ENCODE measurements around the gene NXN. TPM values are rescaled to one million over a fixed set of nuclear protein-coding genes. Genes with fewer than 3 reads are reported as not detected.

NXN gene
- total RNA-seq, 1 experiment from 2014 or later: 20.8 TPM

DNA sequence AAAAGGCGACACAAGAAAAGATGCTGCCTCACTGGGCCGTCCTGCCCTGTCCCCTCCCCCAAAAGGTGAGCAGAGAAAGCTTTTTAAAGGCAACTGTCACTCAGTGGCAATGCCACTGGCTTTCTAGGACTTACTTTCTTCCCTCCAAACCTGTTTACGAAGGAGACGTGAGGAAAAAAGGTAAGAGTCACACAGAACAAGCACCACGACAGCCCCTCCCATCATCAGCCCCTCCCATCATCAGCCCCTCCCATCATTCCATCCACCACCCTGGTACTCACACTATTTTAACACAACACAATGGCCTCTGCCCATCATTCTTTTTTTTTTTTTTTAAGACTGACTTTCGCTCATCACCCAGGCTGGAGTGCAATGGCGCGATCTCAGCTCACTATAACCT is 77.1 kb downstream of the NXN start:
- no peaks in the 10 kb centered on the region for H3K9me3 ChIP-seq (ENCODE audit: low read length)
- no peak overlapping the region for H3K4me3 ChIP-seq (ENCODE audit: low read length)
- no peak overlapping the region for H3K4me2 ChIP-seq (ENCODE audit: low read length)
- no peaks in the 10 kb centered on the region for H3K27me3 ChIP-seq (ENCODE audit: low read length)
- CTCF ChIA-PET: no interaction called here
- H4K20me1 ChIP-seq (ENCODE audit: low read length): no peaks in the 10 kb centered on the region
- peaks cover 10% of the 10 kb centered on the region for H3K4me1 ChIP-seq (ENCODE audit: insufficient read depth, low read length)
- H3K9ac ChIP-seq (ENCODE audit: low read length): no peak overlapping the region
- TF ChIP-seq, protein P1, sequence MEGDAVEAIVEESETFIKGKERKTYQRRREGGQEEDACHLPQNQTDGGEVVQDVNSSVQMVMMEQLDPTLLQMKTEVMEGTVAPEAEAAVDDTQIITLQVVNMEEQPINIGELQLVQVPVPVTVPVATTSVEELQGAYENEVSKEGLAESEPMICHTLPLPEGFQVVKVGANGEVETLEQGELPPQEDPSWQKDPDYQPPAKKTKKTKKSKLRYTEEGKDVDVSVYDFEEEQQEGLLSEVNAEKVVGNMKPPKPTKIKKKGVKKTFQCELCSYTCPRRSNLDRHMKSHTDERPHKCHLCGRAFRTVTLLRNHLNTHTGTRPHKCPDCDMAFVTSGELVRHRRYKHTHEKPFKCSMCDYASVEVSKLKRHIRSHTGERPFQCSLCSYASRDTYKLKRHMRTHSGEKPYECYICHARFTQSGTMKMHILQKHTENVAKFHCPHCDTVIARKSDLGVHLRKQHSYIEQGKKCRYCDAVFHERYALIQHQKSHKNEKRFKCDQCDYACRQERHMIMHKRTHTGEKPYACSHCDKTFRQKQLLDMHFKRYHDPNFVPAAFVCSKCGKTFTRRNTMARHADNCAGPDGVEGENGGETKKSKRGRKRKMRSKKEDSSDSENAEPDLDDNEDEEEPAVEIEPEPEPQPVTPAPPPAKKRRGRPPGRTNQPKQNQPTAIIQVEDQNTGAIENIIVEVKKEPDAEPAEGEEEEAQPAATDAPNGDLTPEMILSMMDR (conservative IDR thresholded peaks at IDR 0.05; ENCODE audit: low read depth, low read length): no peak
- TF ChIP-seq EZH2 (IDR thresholded peaks at IDR 0.05; ENCODE audit: low read length, unreplicated experiment): no peak
- TF ChIP-seq EZH2phosphoT487 (IDR thresholded peaks at IDR 0.05; ENCODE audit: borderline replicate concordance, low read length): no peak
- DNase-seq (no peak), ATAC-seq (no peak)
- no peak overlapping the region for H3K27ac ChIP-seq (ENCODE audit: low read length)
- H3K79me2 ChIP-seq (ENCODE audit: low read length): no peaks in the 10 kb centered on the region
- H3F3A ChIP-seq (ENCODE audit: low read length, unreplicated experiment): no peaks in the 10 kb centered on the region
- POLR2A ChIA-PET (ENCODE audit: unreplicated experiment): no interaction called here
- no peaks in the 10 kb centered on the region for H3K9me2 ChIP-seq (replicated peaks; ENCODE audit: low read length)
- intact Hi-C loops (cut with micrococcal nuclease): no loop called here
- BruUV-seq (replicated peaks): no TSS peak
- H2AFZ ChIP-seq (ENCODE audit: low read length): no peak overlapping the region
- H3K36me3 ChIP-seq (ENCODE audit: low read depth, low read length): no peaks in the 10 kb centered on the region

DNA sequence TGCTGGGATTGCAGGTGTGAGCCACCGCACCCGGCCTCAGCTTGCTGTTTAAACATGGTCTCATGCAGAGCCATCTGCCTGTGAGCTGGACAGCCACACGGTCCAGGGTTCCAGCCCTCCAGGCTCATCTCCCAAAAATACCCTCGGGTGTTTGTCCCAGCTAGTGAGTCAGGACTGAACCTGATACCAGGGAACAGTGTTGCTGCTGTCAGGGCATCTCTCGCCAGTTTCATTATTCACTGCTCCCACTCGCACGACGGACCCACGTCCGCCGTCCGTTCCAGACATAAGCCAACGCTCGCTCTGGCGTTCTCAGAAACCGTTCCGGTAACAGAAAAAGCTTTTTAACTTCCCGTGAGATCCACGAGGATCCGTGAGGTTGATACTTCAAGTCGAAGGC is 77.6 kb downstream of the NXN start:
- Histone ChIP-seq H3K27me3 (ENCODE audit: low read length) (no peaks in the 10 kb centered on the region), H3K4me2 (ENCODE audit: low read length) (no peak overlapping the region), H3K9me2 (replicated peaks; ENCODE audit: low read length) (no peaks in the 10 kb centered on the region), H3F3A (ENCODE audit: low read length, unreplicated experiment) (no peaks in the 10 kb centered on the region), H3K36me3 (ENCODE audit: low read depth, low read length) (no peaks in the 10 kb centered on the region), H4K20me1 (ENCODE audit: low read length) (no peaks in the 10 kb centered on the region), H3K9me3 (ENCODE audit: low read length) (no peaks in the 10 kb centered on the region), H3K9ac (ENCODE audit: low read length) (no peak overlapping the region), H3K79me2 (ENCODE audit: low read length) (no peaks in the 10 kb centered on the region), H2AFZ (ENCODE audit: low read length) (no peak overlapping the region), H3K4me1 (ENCODE audit: insufficient read depth, low read length) (peaks cover 10% of the 10 kb centered on the region), H3K4me3 (ENCODE audit: low read length) (no peak overlapping the region), H3K27ac (ENCODE audit: low read length) (no peak overlapping the region)
- intact Hi-C loops (cut with micrococcal nuclease): no loop called here
- POLR2A ChIA-PET (ENCODE audit: unreplicated experiment): no interaction called here
- no peak for TF ChIP-seq EZH2 (IDR thresholded peaks at IDR 0.05; ENCODE audit: low read length, unreplicated experiment)
- TF ChIP-seq, protein P1 (conservative IDR thresholded peaks at IDR 0.05; ENCODE audit: low read depth, low read length): no peak
- TF ChIP-seq EZH2phosphoT487 (IDR thresholded peaks at IDR 0.05; ENCODE audit: borderline replicate concordance, low read length): no peak
- ATAC-seq (no peak), DNase-seq (no peak)
- no TSS peak for BruUV-seq (replicated peaks)
- CTCF ChIA-PET: no interaction called here

DNA sequence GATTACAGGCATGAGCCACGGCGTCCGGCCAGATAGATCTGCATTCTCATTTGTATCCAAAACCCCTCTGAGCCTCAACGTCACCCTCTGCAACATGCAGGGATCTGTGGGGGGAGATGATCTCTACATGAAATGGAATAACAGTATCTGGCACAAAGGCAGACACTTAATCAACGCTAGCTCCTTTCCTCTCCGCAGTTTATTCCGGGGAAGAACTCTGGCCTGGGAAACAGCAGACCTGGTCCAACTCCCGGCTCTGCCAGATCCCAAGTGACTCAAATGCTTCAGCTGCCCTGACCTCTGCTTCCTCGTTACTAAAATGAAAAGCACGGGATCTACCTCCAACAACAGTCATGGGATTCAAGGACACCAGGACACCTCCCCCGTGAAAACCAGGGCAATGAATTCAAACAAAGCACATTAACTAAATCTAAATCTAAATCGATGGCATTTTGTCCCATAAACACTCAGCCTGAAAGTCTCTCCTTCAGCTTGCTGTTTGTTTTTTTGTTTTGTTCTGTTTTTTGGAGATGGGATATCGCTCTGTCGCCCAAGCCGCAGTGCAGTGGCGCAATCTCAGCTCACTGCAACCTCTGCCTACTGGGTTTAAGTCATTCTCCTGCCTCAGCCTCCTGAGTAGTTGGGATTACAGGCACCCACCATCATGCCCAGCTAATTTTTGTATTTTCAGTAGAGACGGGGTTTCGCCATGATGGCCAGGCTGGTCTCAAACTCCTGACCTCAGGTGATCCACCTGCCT is 78.2 kb downstream of the NXN start:
- Histone ChIP-seq H3K9ac (ENCODE audit: low read length) (no peak overlapping the region), H3K4me3 (ENCODE audit: low read length) (no peak overlapping the region), H3K79me2 (ENCODE audit: low read length) (no peaks in the 10 kb centered on the region), H4K20me1 (ENCODE audit: low read length) (no peaks in the 10 kb centered on the region), H2AFZ (ENCODE audit: low read length) (no peak overlapping the region), H3K9me2 (replicated peaks; ENCODE audit: low read length) (no peaks in the 10 kb centered on the region), H3K4me1 (ENCODE audit: insufficient read depth, low read length) (peaks cover 10% of the 10 kb centered on the region), H3K4me2 (ENCODE audit: low read length) (no peak overlapping the region), H3K36me3 (ENCODE audit: low read depth, low read length) (no peaks in the 10 kb centered on the region), H3F3A (ENCODE audit: low read length, unreplicated experiment) (no peaks in the 10 kb centered on the region), H3K27ac (ENCODE audit: low read length) (no peak overlapping the region), H3K9me3 (ENCODE audit: low read length) (no peaks in the 10 kb centered on the region), H3K27me3 (ENCODE audit: low read length) (no peaks in the 10 kb centered on the region)
- DNase-seq (no peak), ATAC-seq (no peak)
- CTCF ChIA-PET: no interaction called here
- TF ChIP-seq EZH2phosphoT487 (IDR thresholded peaks at IDR 0.05; ENCODE audit: borderline replicate concordance, low read length) (no peak), EZH2 (IDR thresholded peaks at IDR 0.05; ENCODE audit: low read length, unreplicated experiment) (no peak)
- TF ChIP-seq, protein P1 (conservative IDR thresholded peaks at IDR 0.05; ENCODE audit: low read depth, low read length): no peak
- no TSS peak for BruUV-seq (replicated peaks)
- intact Hi-C loops (cut with micrococcal nuclease): no loop called here
- POLR2A ChIA-PET (ENCODE audit: unreplicated experiment): no interaction called here
